GM12878 (cell line): ENCODE measurements around the gene GANC. TPM values are rescaled to one million over a fixed set of nuclear protein-coding genes. Genes with fewer than 3 reads are reported as not detected.

ENCODE experiments used
- ATAC-seq: fragments of 200-7000 bp; cut with Tn5 transposase; 3 replicates; pipeline ENCODE4 v1.9.1; 2020; ENCODE audit warnings: mild to moderate bottlenecking, moderate library complexity
- BruUV-seq: library from RNA; stranded (reverse); fragments of 400-500 nt; replicated peaks from 2 replicates; lab custom pipeline; 2021; lab: Mats Ljungman, UMichigan
- CTCF ChIA-PET: fragments of 300-600 bp; sonication (Branson Sonifier 250); formaldehyde crosslinking; extraction: SDS; loops from one replicate; lab custom pipeline; 2021; ENCODE audit warnings: inconsistent platforms; lab: Yijun Ruan, JAX
- POLR2A ChIA-PET: fragments of 350-600 bp; formaldehyde crosslinking; extraction: SDS; loops from one replicate; lab custom pipeline; 2021; ENCODE audit warnings: inconsistent platforms; lab: Charles Lee
- RAD21 ChIA-PET: fragments of 300-600 bp; sonication (Branson Sonifier 250); formaldehyde crosslinking; loops from one replicate; lab custom pipeline; 2023; ENCODE audit warnings: antibody characterized with exemption; ENCODE audit not compliant: unreplicated experiment; lab: Charles Lee
- SMC1A ChIA-PET: fragments of 300-600 bp; sonication (Branson Sonifier 250); formaldehyde crosslinking; loops from one replicate; lab custom pipeline; 2023; ENCODE audit not compliant: unreplicated experiment, uncharacterized antibody; lab: Charles Lee
- DNase-seq: peaks from one replicate; pipeline ENCODE4 v3.0.0-alpha.2; 2011; ENCODE audit warnings: low read depth, low spot score
- FAIRE-seq: peaks from 3 replicates; lab custom pipeline; 2011; peaks lifted over from hg19 to GRCh38; lab: Jason Lieb, UNC
- H2AFZ ChIP-seq: 2 replicates; pipeline ENCODE4 v1.6.0; 2011; ENCODE audit warnings: low read depth, low read length, control low read depth; ENCODE audit not compliant: control insufficient read depth
- H3K27ac ChIP-seq: 2 replicates; pipeline ENCODE4 v1.5.1; 2011; ENCODE audit warnings: control low read depth; ENCODE audit not compliant: control insufficient read depth, insufficient read depth
- H3K27me3 ChIP-seq, 2 experiments: replicated peaks in 1 of 2; 2 replicates each; pipeline versions ENCODE4 v1.6.0 to v1.6.1; 2011; ENCODE audit warnings: low read length in 1 of 2; ENCODE audit not compliant: control insufficient read depth in 2 of 2, insufficient read depth in 2 of 2
- H3K36me3 ChIP-seq, 2 experiments: 2 replicates each; pipeline ENCODE4 v1.5.1; 2011; ENCODE audit warnings: low read length in 1 of 2; ENCODE audit not compliant: control insufficient read depth in 2 of 2, insufficient read depth in 2 of 2
- H3K4me1 ChIP-seq: 2 replicates; pipeline ENCODE4 v1.6.1; 2011; ENCODE audit warnings: mild to moderate bottlenecking, low read length, moderate library complexity, mixed read lengths; ENCODE audit not compliant: control insufficient read depth, insufficient read depth
- H3K4me2 ChIP-seq: 2 replicates; pipeline ENCODE4 v1.6.0; 2011; ENCODE audit warnings: control low read depth; ENCODE audit not compliant: control insufficient read depth, insufficient read depth
- H3K4me3 ChIP-seq: fragments of 200-600 bp; sonication (generic); 2 replicates; pipeline ENCODE4 v1.5.1; 2016
- H3K79me2 ChIP-seq: 2 replicates; pipeline ENCODE4 v1.6.0; 2011; ENCODE audit warnings: low read length; ENCODE audit not compliant: control insufficient read depth, insufficient read depth
- H3K9ac ChIP-seq: 2 replicates; pipeline ENCODE4 v1.8.0; 2011; ENCODE audit warnings: low read length, control low read depth, mixed read lengths; ENCODE audit not compliant: control insufficient read depth, insufficient read depth
- H3K9me3 ChIP-seq: replicated peaks from 3 replicates; pipeline ENCODE4 v1.5.1; 2011; ENCODE audit warnings: mild to moderate bottlenecking, low read length; ENCODE audit not compliant: control insufficient read depth, insufficient read depth
- H4K20me1 ChIP-seq: 2 replicates; pipeline ENCODE4 v1.6.0; 2011; ENCODE audit not compliant: control insufficient read depth, insufficient read depth
- BRCA1 ChIP-seq: IDR thresholded peaks from 2 replicates; pipeline ENCODE4 v1.6.1; 2011; ENCODE audit warnings: low read depth, low read length, improper control_type of control experiment
- MXI1 ChIP-seq: fragments of 150-350 bp; IDR thresholded peaks from 2 replicates; pipeline ENCODE4 v1.6.1; 2011; ENCODE audit warnings: low read depth, mild to moderate bottlenecking, inconsistent platforms, low read length, improper control_type of control experiment
- NBN ChIP-seq: fragments of 450-650 bp; IDR thresholded peaks from 2 replicates; pipeline ENCODE4 v1.6.1; 2016
- RB1 ChIP-seq: fragments of 450-650 bp; formaldehyde crosslinking; IDR thresholded peaks from 2 replicates; pipeline ENCODE4 v1.6.1; 2017; ENCODE audit warnings: mild to moderate bottlenecking, borderline replicate concordance
- SIN3A ChIP-seq: IDR thresholded peaks from 2 replicates; pipeline ENCODE4 v1.6.1; 2012; ENCODE audit warnings: low read depth, low read length, improper control_type of control experiment
- SUPT20H ChIP-seq: IDR thresholded peaks from 2 replicates; pipeline ENCODE4 v1.6.1; 2011; ENCODE audit warnings: low read depth, mild to moderate bottlenecking, low read length, moderate library complexity, borderline replicate concordance; ENCODE audit not compliant: control insufficient read depth
- TBL1XR1 ChIP-seq: IDR thresholded peaks from 2 replicates; pipeline ENCODE4 v1.6.1; 2012; ENCODE audit warnings: low read depth, low read length, improper control_type of control experiment
- ZZZ3 ChIP-seq: IDR thresholded peaks from 2 replicates; pipeline ENCODE4 v1.6.1; 2011; ENCODE audit warnings: low read depth; ENCODE audit not compliant: control insufficient read depth, insufficient read length
- WGBS: methylation state at CpG from one replicate; pipeline ENCODE4 v1.1.6; 2016; ENCODE audit warnings: low lambda C conversion rate; ENCODE audit not compliant: insufficient replicate concordance, insufficient coverage; ENCODE audit errors: missing lambda C conversion rate; 5-methylcytosine and 5-hydroxymethylcytosine counted together
- in situ Hi-C: fragments of 300-500 bp; cut with MboI; formaldehyde crosslinking; loops from 9 replicates; pipeline ENCODE4 v1.14.3; 2018; ENCODE audit warnings: mixed read lengths
- intact Hi-C: fragments of 100-400 bp; cut with micrococcal nuclease; formaldehyde crosslinking; loops from one replicate; pipeline ENCODE4 v1.14.2; 2022; ENCODE audit not compliant: unreplicated experiment
- polyA plus RNA-seq, 11 experiments: library from polyadenylated mRNA; depleted of rRNA in 4 of 11; unstranded in 6 of 11; stranded (reverse) in 5 of 11; fragments of >200 nt; fragmentation: Nextera tagmentation in 4 of 11; fragmentation: Illumina TruSeq in 1 of 11; extraction: Ambion mirVana in 4 of 11; extraction: Trizol in 1 of 11; gene quantifications; 1 replicate in 1 of 11; 2 replicates in 10 of 11; pipeline versions ENCODE4 v1.2.1 to v1.2.3, GENCODE V29; 2011 to 2016; ENCODE audit warnings: inconsistent platforms in 2 of 11, missing spikeins in 2 of 11, low read depth in 1 of 11
- total RNA-seq, 4 experiments: library from RNA; depleted of rRNA in 3 of 4; stranded (reverse); fragments of >200 nt in 3 of 4; fragmentation: Illumina TruSeq in 1 of 4; extraction: Trizol in 1 of 4; gene quantifications; 2 replicates each; pipeline versions ENCODE4 v1.2.1 to v1.2.3, GENCODE V29; 2013 to 2021
- TF ChIP-seq, protein P1 (sequence below): IDR thresholded peaks from 2 replicates; pipeline ENCODE4 v1.6.1; 2012; ENCODE audit warnings: low read depth, low read length, improper control_type of control experiment
- TF ChIP-seq, protein P2 (sequence below): fragments of 450-650 bp; formaldehyde crosslinking; IDR thresholded peaks from 2 replicates; pipeline ENCODE4 v1.4.0; 2020; ENCODE audit warnings: mild to moderate bottlenecking, moderate library complexity
- TF ChIP-seq, protein P3 (sequence below), 3 experiments: IDR thresholded peaks in 2 of 3; conservative IDR thresholded peaks in 1 of 3; 2 replicates each; pipeline ENCODE4 v1.5.1; 2011; ENCODE audit warnings: low read depth in 3 of 3, low read length in 3 of 3, mild to moderate bottlenecking in 3 of 3, control low read depth in 2 of 3, moderate library complexity in 2 of 3, inconsistent platforms in 1 of 3, mixed read lengths in 1 of 3; ENCODE audit not compliant: control insufficient read depth in 2 of 3, insufficient read depth in 1 of 3; ENCODE audit errors: extremely low read depth in 1 of 3
- TF ChIP-seq, protein P4 (sequence below): IDR thresholded peaks from 2 replicates; pipeline ENCODE4 v1.6.1; 2011; ENCODE audit warnings: borderline replicate concordance, low read depth, mild to moderate bottlenecking, moderate library complexity, mixed read lengths, low read length; ENCODE audit not compliant: insufficient read depth; ENCODE audit errors: extremely low read length

Gene GANC
- total and polyA plus RNA-seq, 10 of the 15 experiments (the other 5 are each of a cell fraction or from before 2014, with no cell fraction given): 11.3 to 35.3 (median 23.0) TPM

DNA sequence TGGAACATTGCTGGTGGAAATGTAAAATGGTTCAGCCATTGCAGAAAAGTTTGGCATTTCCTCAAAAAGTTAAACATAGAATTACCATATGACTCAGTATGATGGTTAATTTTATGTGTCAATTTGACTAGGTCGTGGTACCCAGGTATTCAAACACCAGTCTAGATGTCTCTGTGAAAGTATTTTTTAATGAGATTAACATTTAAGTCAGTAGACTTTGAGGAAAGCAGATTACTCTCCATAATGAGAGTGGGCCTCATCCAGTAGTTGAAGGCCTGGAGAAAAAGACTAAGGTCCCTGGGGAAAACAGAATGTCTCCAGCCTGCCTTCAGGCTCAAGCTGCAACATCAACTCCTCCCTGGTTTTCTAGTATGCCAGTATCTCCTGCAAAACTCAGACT is 42.5 kb downstream of the GANC start:
- no peaks in the 10 kb centered on the region for H3K4me1 ChIP-seq
- TF ChIP-seq, protein P1, sequence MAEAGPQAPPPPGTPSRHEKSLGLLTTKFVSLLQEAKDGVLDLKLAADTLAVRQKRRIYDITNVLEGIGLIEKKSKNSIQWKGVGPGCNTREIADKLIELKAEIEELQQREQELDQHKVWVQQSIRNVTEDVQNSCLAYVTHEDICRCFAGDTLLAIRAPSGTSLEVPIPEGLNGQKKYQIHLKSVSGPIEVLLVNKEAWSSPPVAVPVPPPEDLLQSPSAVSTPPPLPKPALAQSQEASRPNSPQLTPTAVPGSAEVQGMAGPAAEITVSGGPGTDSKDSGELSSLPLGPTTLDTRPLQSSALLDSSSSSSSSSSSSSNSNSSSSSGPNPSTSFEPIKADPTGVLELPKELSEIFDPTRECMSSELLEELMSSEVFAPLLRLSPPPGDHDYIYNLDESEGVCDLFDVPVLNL: no peak
- TF ChIP-seq, protein P2, sequence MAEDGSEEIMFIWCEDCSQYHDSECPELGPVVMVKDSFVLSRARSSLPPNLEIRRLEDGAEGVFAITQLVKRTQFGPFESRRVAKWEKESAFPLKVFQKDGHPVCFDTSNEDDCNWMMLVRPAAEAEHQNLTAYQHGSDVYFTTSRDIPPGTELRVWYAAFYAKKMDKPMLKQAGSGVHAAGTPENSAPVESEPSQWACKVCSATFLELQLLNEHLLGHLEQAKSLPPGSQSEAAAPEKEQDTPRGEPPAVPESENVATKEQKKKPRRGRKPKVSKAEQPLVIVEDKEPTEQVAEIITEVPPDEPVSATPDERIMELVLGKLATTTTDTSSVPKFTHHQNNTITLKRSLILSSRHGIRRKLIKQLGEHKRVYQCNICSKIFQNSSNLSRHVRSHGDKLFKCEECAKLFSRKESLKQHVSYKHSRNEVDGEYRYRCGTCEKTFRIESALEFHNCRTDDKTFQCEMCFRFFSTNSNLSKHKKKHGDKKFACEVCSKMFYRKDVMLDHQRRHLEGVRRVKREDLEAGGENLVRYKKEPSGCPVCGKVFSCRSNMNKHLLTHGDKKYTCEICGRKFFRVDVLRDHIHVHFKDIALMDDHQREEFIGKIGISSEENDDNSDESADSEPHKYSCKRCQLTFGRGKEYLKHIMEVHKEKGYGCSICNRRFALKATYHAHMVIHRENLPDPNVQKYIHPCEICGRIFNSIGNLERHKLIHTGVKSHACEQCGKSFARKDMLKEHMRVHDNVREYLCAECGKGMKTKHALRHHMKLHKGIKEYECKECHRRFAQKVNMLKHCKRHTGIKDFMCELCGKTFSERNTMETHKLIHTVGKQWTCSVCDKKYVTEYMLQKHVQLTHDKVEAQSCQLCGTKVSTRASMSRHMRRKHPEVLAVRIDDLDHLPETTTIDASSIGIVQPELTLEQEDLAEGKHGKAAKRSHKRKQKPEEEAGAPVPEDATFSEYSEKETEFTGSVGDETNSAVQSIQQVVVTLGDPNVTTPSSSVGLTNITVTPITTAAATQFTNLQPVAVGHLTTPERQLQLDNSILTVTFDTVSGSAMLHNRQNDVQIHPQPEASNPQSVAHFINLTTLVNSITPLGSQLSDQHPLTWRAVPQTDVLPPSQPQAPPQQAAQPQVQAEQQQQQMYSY (CRISPR knock-in tag): no peak
- TF ChIP-seq NBN (no peak), RB1 (no peak), MXI1 (no peak), SUPT20H (no peak), SIN3A (no peak), BRCA1 (no peak), TBL1XR1 (no peak), ZZZ3 (no peak)
- TF ChIP-seq, protein P3, sequence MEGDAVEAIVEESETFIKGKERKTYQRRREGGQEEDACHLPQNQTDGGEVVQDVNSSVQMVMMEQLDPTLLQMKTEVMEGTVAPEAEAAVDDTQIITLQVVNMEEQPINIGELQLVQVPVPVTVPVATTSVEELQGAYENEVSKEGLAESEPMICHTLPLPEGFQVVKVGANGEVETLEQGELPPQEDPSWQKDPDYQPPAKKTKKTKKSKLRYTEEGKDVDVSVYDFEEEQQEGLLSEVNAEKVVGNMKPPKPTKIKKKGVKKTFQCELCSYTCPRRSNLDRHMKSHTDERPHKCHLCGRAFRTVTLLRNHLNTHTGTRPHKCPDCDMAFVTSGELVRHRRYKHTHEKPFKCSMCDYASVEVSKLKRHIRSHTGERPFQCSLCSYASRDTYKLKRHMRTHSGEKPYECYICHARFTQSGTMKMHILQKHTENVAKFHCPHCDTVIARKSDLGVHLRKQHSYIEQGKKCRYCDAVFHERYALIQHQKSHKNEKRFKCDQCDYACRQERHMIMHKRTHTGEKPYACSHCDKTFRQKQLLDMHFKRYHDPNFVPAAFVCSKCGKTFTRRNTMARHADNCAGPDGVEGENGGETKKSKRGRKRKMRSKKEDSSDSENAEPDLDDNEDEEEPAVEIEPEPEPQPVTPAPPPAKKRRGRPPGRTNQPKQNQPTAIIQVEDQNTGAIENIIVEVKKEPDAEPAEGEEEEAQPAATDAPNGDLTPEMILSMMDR (IDR thresholded peaks at IDR 0.05 in 2 of 3, conservative IDR thresholded peaks at IDR 0.05 in 1 of 3; ENCODE audit: control insufficient read depth in 2 of 3, extremely low read depth in 1 of 3, insufficient read depth in 1 of 3, low read depth in 3 of 3, low read length in 3 of 3): no peak
- TF ChIP-seq, protein P4, sequence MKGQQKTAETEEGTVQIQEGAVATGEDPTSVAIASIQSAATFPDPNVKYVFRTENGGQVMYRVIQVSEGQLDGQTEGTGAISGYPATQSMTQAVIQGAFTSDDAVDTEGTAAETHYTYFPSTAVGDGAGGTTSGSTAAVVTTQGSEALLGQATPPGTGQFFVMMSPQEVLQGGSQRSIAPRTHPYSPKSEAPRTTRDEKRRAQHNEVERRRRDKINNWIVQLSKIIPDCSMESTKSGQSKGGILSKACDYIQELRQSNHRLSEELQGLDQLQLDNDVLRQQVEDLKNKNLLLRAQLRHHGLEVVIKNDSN: no peak
- BruUV-seq: no TSS peak
- H3K9ac ChIP-seq: no peak overlapping the region
- no peak overlapping the region for H3K27ac ChIP-seq
- SMC1A ChIA-PET: no interaction called here
- no peak overlapping the region for H2AFZ ChIP-seq
- 0% methylated on average over 1 of the region's 1 CpG for WGBS
- H3K79me2 ChIP-seq: no peaks in the 10 kb centered on the region
- in situ Hi-C loops (no loop called here), intact Hi-C loops (no loop called here)
- no peaks in the 10 kb centered on the region for H3K9me3 ChIP-seq
- H3K4me2 ChIP-seq: no peak overlapping the region
- no peaks in the 10 kb centered on the region for H3K27me3 ChIP-seq
- RAD21 ChIA-PET: no interaction called here
- H4K20me1 ChIP-seq: no peaks in the 10 kb centered on the region
- no peak for DNase-seq
- CTCF ChIA-PET: no interaction called here
- no peak for FAIRE-seq
- POLR2A ChIA-PET: no interaction called here
- no peak for ATAC-seq
- no peak overlapping the region for H3K4me3 ChIP-seq
- H3K36me3 ChIP-seq: no peaks in the 10 kb centered on the region; a peak in 1 of 4 replicates
